NCI-H2196 (cell line): ENCODE results near the gene PHACTR3.

Experiments used
- DNase-seq: peaks from one replicate; lab custom pipeline; 2025; ENCODE audit not compliant: unreplicated experiment; lab: John Stamatoyannopoulos, UW

Gene PHACTR3

GRCh38 chr20:59588236-59588855, 16.0 kb upstream of the PHACTR3 start:
- DNase-seq = no peak

GRCh38 chr20:59589086-59589684, 15.2 kb upstream of the PHACTR3 start:
- DNase-seq = no peak

GRCh38 chr20:59591061-59591460, 13.3 kb upstream of the PHACTR3 start:
- no peak for DNase-seq

GRCh38 chr20:59596690-59597089, 7.7 kb upstream of the PHACTR3 start:
- no peak for DNase-seq

- no peak for DNase-seq
Measured at GRCh38 chr20:59597240-59597639, 7.1 kb upstream of the PHACTR3 start.

DNA sequence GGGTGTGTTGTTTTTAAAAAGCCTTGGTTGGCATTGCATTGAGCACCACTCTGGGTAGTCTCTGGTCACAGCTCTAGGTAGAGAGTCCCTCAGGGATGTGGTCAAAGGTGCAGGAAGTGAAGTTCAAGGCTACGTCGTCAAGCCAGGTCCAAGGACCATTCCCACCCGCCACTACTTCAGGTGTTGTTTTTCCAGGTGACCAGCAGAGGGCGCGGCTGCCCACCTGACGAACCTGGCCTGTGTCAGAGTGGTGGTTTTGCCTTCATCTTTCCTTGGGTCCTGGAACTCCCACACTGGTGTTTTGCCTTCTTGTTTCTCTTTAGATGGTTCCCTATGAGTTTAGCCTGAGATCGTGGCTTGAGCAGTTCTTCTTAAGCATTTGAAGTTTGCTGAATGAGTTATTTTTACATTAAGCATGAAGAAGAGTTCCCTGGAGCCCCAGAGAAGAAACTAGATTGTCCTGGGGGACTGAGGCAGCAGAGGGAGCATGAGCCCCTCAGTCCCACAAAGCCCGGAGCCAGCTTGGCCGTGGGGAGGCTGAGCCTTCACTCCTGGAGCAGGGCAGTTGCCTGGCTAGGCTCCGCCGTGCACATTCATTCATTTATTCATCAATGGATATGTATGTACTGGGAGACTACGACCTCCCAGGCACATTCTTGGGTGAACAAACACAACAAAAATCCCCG, 5.6 kb upstream of the PHACTR3 start:
- peak; percentile 42 for DNase-seq

DNA sequence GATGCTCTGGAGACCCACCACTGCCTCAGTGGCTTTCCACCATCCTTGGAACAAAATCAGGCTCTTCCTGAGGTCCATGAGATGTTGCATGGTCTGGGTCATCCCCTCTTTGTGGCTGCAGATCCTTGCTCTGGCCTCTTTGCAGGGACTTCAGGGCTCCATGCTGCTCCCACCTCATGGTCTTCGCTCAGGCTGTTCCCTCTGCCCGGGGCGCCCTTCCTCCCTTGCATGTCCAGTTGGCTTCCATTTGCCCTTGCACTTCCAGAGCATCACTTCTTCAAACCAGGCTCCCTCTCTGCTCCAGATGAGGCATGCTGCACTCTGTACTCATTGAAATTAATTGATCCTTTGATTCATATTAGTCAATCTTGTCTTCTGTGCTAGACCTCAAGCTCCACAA, 4.4 kb upstream of the PHACTR3 start:
- DNase-seq = no peak

DNA sequence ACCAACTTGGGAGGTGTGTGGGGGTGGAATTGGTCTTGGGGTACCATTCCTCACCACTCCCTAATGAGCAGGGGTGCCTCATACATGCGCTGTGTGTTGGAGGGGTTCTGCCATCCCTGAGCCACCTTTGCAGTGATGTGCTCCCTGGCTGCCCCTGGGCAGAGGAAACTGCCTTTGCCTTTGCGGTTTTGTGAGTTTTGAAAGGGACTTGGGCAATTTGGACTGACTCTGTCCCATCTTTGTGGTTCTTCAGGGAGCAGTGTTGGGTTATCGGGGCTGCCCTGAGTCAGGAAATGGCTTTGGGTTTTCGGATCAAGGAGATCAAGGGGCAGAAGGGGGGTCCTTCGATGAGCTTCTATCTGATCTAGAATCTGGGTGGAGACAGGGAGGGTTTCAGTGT, 3.9 kb upstream of the PHACTR3 start:
- DNase-seq = no peak

DNA sequence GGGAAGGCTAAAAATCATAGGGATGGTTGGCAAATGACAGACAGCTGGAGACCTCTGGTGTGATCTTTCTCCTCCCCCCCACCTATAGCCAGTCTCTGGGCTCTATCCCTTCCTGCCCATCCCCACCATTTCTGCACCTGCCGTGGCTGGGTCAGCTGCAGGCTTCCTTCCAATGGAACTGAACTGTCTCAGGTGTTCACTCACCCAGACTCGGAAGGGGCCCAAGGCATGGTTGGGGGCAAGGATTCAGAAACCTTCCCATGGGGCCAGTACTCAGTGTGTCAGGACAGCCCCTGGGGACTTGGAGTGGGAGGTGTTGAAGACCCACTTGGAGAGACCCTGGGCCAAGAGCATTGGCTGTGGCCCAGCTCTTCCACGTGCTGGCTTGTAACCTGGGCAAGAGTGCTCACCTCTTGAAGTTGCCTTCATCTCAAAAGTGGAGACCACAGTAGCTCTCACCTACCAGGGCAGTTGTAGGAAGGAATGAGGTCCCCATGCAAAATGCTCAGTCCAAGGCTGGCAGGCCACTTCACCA, 1.7 kb upstream of the PHACTR3 start:
- no peak for DNase-seq

DNA sequence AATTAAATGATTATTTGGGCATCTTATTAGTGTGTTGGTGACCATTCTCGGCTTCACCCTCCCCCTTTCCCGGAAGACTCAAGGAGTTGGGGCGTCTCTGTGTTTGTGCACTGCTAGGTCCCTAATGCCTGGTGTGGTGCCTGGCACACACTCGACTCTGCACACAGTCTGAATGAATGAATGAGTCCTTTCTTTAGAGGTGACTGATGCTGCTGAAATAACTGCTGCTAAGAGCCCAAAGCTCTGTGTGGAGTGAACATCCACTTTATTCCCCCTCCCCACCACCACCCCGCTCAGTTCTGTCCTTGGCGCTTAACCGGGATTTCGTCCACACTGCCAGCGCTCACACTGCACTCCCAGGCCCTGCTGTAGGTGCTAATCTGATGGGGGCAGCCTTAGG, 1.2 kb upstream of the PHACTR3 start:
- DNase-seq = no peak

- no peak for DNase-seq
Measured at GRCh38 chr20:59604741-59605600, 631 bp downstream of the PHACTR3 start.

DNA sequence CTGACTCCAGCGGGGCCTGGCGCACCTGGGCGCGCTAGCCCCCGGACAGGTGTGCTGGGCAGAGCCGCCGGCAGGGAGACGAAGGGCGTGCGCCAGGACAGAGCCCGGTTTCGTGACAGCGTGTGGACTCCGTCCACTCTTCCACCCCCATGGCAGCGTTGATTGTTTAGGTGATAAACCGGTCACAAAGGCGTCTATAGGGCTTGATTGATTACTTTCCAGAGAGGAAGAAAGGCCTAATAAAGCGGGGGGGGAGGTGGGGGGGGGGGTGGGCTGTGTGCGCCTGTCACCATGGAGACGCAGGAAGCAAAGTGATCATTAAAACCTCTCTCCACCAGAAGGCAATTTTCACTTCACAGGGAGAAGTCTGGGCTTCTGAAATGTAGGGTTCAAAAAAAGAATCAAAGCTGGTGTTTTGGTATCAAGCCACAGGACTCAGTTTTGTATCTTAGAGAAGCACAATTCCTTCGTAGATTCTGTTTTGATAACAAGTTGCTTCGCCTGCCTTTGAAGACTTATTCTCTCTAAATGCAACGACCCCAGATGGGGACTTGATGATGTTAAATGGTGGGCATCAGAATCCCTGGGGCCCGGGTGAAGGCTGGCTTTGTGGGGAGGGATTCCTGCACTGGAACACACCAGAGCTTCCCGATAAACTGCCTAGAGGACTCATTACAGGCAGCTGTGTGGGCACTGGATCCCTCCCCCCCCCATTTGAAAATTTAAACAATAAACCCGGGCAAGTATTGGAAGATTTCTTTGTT, 1.4 kb downstream of the PHACTR3 start:
- no peak for DNase-seq

DNA sequence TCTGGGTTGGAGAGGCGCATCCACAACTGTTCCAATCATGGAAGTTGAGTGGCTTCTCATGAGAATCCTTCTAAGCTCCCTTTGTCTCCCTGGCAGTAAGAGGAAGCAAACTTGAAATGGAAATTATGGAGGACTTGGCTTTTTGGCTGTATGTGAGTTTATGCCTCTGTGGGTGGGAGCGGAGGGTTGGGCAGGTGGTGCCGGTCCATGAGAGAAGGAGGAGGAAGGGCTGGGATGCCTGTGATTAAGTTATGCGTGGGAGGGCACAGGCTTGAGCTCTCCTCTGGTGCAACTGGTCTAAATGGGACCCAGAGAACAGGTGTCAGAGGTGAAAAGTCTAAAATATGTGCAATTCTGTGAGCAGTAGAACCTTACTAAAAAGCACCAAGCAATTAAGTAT, 2.2 kb downstream of the PHACTR3 start:
- DNase-seq = no peak

DNA sequence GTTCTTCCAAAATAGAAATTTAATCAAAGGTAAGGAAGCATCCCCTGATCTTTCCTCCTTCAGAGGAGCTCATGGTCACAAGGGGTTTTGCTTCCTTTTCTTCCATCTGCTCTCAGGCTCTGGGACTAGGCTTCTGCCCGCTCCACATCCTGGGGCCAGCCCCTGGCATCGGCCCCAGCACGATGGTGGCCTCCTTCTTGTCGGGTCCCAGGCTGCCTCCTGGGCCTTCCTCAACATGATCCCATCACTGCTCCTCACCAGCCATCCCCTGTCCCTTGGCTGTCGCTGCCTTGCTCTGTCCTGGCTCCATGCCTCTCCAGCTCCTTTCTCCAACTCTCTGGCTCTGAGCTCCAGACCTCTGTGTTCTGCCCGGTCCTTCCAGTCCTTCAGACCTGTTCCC, 4.1 kb downstream of the PHACTR3 start:
- DNase-seq = no peak

DNA sequence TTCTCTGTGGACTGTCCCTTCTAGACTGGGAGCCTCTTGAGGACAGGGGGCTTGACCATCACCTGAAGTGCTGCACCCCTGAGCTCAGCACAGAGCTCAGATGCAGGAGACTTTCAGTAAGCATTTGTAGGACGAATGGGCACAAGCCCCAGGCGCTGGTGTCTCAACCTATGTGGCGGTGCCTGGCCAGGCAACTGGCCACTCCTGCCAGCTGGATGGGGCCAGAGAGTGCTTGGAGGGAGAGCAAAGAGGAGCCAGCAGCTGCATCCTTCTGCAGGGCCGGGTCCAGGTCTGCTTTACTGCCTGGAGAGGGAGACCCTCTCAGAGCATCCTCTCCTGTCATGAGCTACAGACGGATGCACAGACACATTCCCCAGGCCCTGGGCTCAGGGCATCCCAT, 4.5 kb downstream of the PHACTR3 start:
- no peak for DNase-seq

DNA sequence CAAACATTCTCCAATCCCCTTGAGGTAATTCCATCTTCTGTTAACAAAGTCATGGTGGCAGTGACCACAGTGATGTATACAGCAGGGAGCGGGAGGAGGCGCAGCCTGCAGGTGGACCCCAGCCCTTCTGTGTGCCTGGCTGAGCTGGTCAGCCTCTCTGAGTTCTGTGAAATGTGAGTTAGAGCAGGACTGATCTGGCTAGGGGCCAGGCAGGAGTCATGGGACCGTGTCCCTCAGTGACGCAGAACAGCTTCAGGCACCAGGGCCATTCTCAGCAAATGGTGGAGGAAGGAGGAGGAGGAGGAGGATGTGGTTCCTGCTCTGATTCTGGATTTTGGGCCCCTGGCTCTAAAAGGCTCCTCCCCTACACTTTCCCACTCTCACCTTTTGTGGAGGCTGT, 6.9 kb downstream of the PHACTR3 start:
- DNase-seq = no peak

GRCh38 chr20:59613861-59614260, 9.5 kb downstream of the PHACTR3 start:
- no peak for DNase-seq

DNA sequence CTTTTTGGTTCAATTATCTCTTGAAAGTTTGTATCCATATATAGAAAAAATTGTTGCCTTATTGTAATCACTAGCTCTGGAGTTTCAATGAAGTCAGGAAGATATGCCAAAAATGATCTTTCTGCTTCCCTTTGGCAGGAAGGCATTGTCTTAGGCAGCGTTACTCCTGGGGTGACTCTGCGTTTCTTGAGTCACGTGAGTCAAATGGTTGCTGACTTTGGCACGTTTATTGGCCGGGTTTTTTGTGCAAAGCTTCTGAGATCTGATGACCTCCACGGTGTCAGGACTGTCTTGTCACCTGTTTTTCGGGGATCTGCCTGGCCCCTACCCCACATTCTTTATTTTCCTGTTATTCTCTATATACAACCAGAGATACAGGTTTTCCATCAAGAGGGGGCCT, 10.4 kb downstream of the PHACTR3 start:
- DNase-seq = no peak

DNA sequence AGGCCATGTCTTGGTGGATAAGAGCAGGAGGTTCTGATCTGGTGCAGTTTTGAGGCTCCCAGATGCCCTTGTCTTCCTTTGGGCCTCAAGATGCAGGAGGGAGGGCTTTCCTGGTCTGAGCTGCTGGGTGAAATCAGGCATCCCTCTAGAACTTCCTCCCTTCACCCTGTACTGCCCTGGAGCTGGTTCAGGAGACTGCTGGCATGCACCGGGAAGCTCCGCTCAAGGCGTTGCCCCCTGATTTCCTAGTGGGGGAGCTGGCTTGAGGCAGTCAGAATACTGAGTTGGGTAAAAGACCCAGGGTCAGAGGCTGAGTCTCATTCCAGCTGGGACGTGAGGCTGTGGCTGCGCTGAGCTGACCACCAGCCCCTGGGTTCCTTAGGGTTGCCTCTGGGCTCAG, 12.0 kb downstream of the PHACTR3 start:
- DNase-seq = no peak

GRCh38 chr20:59617221-59617620, 12.9 kb downstream of the PHACTR3 start:
- no peak for DNase-seq

- DNase-seq = no peak
Measured at GRCh38 chr20:59618131-59618530, 13.8 kb downstream of the PHACTR3 start.
